ENCODE results near the gene TMEM31. TPM values are rescaled to one million over a fixed set of nuclear protein-coding genes. Genes with fewer than 3 reads are reported as not detected.
A peak's percentile ranks its signal among the peaks of the same experiment; 100 is the strongest.

Gene TMEM31
- polyA plus RNA-seq (2013, experiment 1 of 4), result 1.7 TPM
- polyA plus RNA-seq (2013, experiment 2 of 4), result 0.98 TPM
- 1.0 TPM for polyA plus RNA-seq (2013, experiment 3 of 4)
- 2.6 TPM for polyA plus RNA-seq (2013, experiment 4 of 4)

GRCh38 chrX:103710609-103711008 lies at the start of gene TMEM31:
Gene TMEM31, plus strand, starts transcription at chrX:103710909. Its CDS starts 1,350 bp downstream, at chrX:103712259.
- no peak within 1 kb of the TSS for H3K27ac ChIP-seq (ENCODE audit: insufficient read depth, low read depth, low read length, poor library complexity, severe bottlenecking)
- WGBS, 2 experiments, result 91 to 93% methylated on average over 3 to 5 of the region's 5 CpGs

DNA sequence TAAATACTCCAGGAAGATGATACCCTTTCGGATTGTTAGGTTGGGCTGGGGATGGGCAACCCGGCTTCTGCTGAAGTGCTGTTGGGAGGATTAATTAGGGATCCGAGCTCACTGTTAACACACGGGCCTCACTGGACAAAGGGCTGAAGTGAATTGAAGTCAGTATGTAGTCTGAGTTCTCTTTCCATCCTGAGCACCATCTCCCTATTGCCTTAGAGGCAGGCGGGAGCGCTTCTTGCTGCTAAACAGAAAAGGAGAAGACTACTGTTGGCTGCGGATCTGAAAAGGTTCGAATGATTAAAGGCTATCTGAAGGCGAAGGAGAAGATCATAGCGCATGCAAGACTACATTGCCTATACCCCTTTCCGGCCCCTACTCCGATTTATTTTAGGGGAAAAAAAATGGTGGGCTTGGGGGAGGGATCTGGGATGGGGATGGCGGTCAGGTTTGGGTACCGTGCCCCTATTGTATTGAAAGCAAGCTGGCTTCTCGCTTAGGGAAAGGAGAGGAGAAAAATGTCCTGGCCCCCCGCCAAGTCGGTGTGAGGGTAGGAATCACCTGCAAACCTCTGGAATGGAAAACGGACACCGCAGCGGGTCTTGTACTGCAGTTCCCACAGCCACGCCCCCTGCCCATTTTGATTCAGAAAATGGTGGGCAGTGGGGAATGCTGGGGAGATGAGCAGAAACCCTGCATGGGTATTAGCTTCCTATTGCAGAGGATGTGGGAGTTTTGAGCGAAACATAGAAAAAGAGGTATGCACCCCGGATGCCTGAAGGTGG lies 46.5 kb upstream of the TMEM31 start:
- no peak overlapping the region for H3K27ac ChIP-seq (ENCODE audit: insufficient read depth, low read depth, low read length, poor library complexity, severe bottlenecking)
- no peaks in the 10 kb centered on the region for H3K36me3 ChIP-seq (ENCODE audit: control insufficient read depth, insufficient read depth, low read length)
- no peak overlapping the region for H3K4me3 ChIP-seq (ENCODE audit: insufficient read depth, low read depth, low read length)
- H3K27me3 ChIP-seq (ENCODE audit: control insufficient read depth, insufficient read depth, low read length, poor library complexity, severe bottlenecking), result no peaks in the 10 kb centered on the region
- no peaks in the 10 kb centered on the region for H3K9me3 ChIP-seq (ENCODE audit: control insufficient read depth, low read length)
- WGBS, 2 experiments, result 82 to 88% methylated on average over 23 of the region's 23 CpGs
- H3K4me1 ChIP-seq (ENCODE audit: control insufficient read depth, insufficient read depth, low read length), result no peaks in the 10 kb centered on the region

More at GRCh38 chrX:103710609-103711008, at the start of gene TMEM31:
- no peaks in the 10 kb centered on the region for H3K36me3 ChIP-seq (ENCODE audit: control insufficient read depth, insufficient read depth, low read length)
- no peaks in the 10 kb centered on the region for H3K4me1 ChIP-seq (ENCODE audit: control insufficient read depth, insufficient read depth, low read length)
- H3K9me3 ChIP-seq (ENCODE audit: control insufficient read depth, low read length), result no peaks in the 10 kb centered on the region
- no peak within 1 kb of the TSS for H3K4me3 ChIP-seq (ENCODE audit: insufficient read depth, low read depth, low read length)
- H3K27me3 ChIP-seq (ENCODE audit: control insufficient read depth, insufficient read depth, low read length, poor library complexity, severe bottlenecking), result no peaks in the 10 kb centered on the region

- H3K36me3 ChIP-seq (ENCODE audit: control insufficient read depth, insufficient read depth, low read length), result no peaks in the 10 kb centered on the region
- H3K27ac ChIP-seq (ENCODE audit: insufficient read depth, low read depth, low read length, poor library complexity, severe bottlenecking), result no peak overlapping the region
- no peak overlapping the region for H3K4me3 ChIP-seq (ENCODE audit: insufficient read depth, low read depth, low read length)
- H3K4me1 ChIP-seq (ENCODE audit: control insufficient read depth, insufficient read depth, low read length), result no peaks in the 10 kb centered on the region
- no peaks in the 10 kb centered on the region for H3K27me3 ChIP-seq (ENCODE audit: control insufficient read depth, insufficient read depth, low read length, poor library complexity, severe bottlenecking)
- WGBS, 2 experiments, result 92 to 97% methylated on average over 3 of the region's 3 CpGs
- no peaks in the 10 kb centered on the region for H3K9me3 ChIP-seq (ENCODE audit: control insufficient read depth, low read length)
Observed at GRCh38 chrX:103666202-103667107, 44.3 kb upstream of the TMEM31 start.

DNA sequence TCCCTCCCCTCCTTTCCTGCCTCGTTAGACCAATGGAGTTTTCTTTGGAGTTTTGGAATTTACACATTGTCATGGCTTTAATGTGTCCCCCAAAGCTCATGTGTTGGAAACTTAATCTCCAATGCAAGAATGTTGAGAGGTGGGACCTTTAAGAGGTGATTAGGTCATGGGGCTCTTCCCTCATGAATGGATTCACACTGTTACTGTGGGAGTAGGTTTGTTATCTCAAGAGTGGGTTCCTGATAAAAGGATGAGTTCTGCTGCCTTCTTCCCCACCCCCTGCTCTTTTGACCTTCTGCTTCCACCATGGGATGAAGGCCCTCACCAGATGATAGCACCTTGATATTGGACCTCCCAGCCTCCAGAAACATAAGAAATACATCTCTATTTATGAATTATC lies 41.0 kb upstream of the TMEM31 start:
- Histone ChIP-seq H3K4me3 (ENCODE audit: insufficient read depth, low read depth, low read length) (no peak overlapping the region), H3K36me3 (ENCODE audit: control insufficient read depth, insufficient read depth, low read length) (no peaks in the 10 kb centered on the region), H3K27me3 (ENCODE audit: control insufficient read depth, insufficient read depth, low read length, poor library complexity, severe bottlenecking) (no peaks in the 10 kb centered on the region), H3K9me3 (ENCODE audit: control insufficient read depth, low read length) (no peaks in the 10 kb centered on the region), H3K27ac (ENCODE audit: insufficient read depth, low read depth, low read length, poor library complexity, severe bottlenecking) (no peak overlapping the region), H3K4me1 (ENCODE audit: control insufficient read depth, insufficient read depth, low read length) (no peaks in the 10 kb centered on the region)
- WGBS, 2 experiments, result no CpG with 5 or more reads among the region's 1 CpG

DNA sequence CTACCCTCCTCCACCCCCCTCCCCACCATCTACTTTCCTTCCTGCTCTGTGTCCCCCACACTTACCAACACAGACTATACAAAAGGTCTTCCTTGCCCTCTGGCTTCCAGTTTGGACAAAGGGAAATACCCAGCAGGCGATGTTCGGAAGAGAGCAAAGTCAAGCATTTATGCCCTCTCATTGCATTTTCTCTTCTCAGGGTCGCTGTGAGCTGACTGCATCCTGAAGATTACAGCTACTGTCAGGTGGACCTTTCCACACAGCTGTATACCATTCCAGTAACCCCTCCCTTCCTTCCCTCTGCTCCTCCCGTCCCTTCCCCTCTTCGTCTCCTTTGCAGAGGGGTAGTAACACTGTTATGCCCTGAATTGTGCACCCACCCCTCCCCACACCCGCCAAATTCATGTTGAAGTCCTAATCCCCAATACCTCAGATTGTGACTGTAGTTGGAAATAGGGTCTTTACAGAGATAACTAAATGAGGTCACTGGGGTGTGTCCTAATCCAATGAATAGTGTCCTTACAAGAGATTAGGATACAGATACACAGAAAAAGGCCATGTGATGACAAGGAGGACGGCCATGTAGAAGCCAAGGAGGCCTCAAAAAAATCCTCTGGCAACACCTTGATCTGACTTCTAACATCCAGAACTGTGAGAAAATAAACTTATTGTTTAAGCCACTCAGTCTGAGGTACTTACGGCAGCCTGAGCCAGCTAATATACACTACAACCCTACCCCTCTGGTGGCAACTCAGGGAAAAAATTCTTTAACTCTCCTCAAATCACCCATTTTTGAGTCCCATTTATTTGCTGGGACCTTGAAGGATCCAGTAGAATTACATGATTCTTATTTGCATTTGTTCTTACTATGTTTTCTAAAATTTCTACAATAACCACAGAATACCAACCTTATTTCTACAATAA lies 35.9 kb upstream of the TMEM31 start:
- WGBS, 2 experiments, result 61 to 70% methylated on average over 6 to 8 of the region's 8 CpGs
- H3K4me1 ChIP-seq (ENCODE audit: control insufficient read depth, insufficient read depth, low read length), result no peaks in the 10 kb centered on the region
- H3K4me3 ChIP-seq (ENCODE audit: insufficient read depth, low read depth, low read length), result no peak overlapping the region
- no peaks in the 10 kb centered on the region for H3K27me3 ChIP-seq (ENCODE audit: control insufficient read depth, insufficient read depth, low read length, poor library complexity, severe bottlenecking)
- H3K36me3 ChIP-seq (ENCODE audit: control insufficient read depth, insufficient read depth, low read length), result peaks cover 5% of the 10 kb centered on the region
- H3K27ac ChIP-seq (ENCODE audit: insufficient read depth, low read depth, low read length, poor library complexity, severe bottlenecking), result no peak overlapping the region
- no peaks in the 10 kb centered on the region for H3K9me3 ChIP-seq (ENCODE audit: control insufficient read depth, low read length)

- Histone ChIP-seq H3K27ac (ENCODE audit: insufficient read depth, low read depth, low read length, poor library complexity, severe bottlenecking) (no peak overlapping the region), H3K27me3 (ENCODE audit: control insufficient read depth, insufficient read depth, low read length, poor library complexity, severe bottlenecking) (no peaks in the 10 kb centered on the region), H3K9me3 (ENCODE audit: control insufficient read depth, low read length) (no peaks in the 10 kb centered on the region), H3K36me3 (ENCODE audit: control insufficient read depth, insufficient read depth, low read length) (peaks cover 5% of the 10 kb centered on the region), H3K4me1 (ENCODE audit: control insufficient read depth, insufficient read depth, low read length) (no peaks in the 10 kb centered on the region), H3K4me3 (ENCODE audit: insufficient read depth, low read depth, low read length) (no peak overlapping the region)
- 95 to 98% methylated on average over 4 of the region's 5 CpGs for WGBS, 2 experiments
Observed at GRCh38 chrX:103678199-103678993, 32.3 kb upstream of the TMEM31 start.

GRCh38 chrX:103681443-103681842 lies 29.3 kb upstream of the TMEM31 start:
- WGBS, 2 experiments, result 94 to 100% methylated on average over 1 to 2 of the region's 2 CpGs
- Histone ChIP-seq H3K9me3 (ENCODE audit: control insufficient read depth, low read length) (no peaks in the 10 kb centered on the region), H3K36me3 (ENCODE audit: control insufficient read depth, insufficient read depth, low read length) (peaks cover under 1% of the 10 kb centered on the region), H3K27ac (ENCODE audit: insufficient read depth, low read depth, low read length, poor library complexity, severe bottlenecking) (no peak overlapping the region), H3K4me3 (ENCODE audit: insufficient read depth, low read depth, low read length) (no peak overlapping the region), H3K4me1 (ENCODE audit: control insufficient read depth, insufficient read depth, low read length) (no peaks in the 10 kb centered on the region), H3K27me3 (ENCODE audit: control insufficient read depth, insufficient read depth, low read length, poor library complexity, severe bottlenecking) (no peaks in the 10 kb centered on the region)

GRCh38 chrX:103685396-103685795 lies 25.3 kb upstream of the TMEM31 start:
- WGBS, 2 experiments, result 4 to 10% methylated on average over 2 to 3 of the region's 5 CpGs

More at GRCh38 chrX:103685396-103685795, 25.3 kb upstream of the TMEM31 start:
- Histone ChIP-seq H3K4me1 (ENCODE audit: control insufficient read depth, insufficient read depth, low read length) (no peaks in the 10 kb centered on the region), H3K27ac (ENCODE audit: insufficient read depth, low read depth, low read length, poor library complexity, severe bottlenecking) (no peak overlapping the region), H3K4me3 (ENCODE audit: insufficient read depth, low read depth, low read length) (peak overlapping the region; percentile 73), H3K9me3 (ENCODE audit: control insufficient read depth, low read length) (no peaks in the 10 kb centered on the region), H3K27me3 (ENCODE audit: control insufficient read depth, insufficient read depth, low read length, poor library complexity, severe bottlenecking) (no peaks in the 10 kb centered on the region), H3K36me3 (ENCODE audit: control insufficient read depth, insufficient read depth, low read length) (no peaks in the 10 kb centered on the region)
